B cell (primary cell): ENCODE results near the gene CAMK2G. TPM values are rescaled to one million over a fixed set of nuclear protein-coding genes. Genes with fewer than 3 reads are reported as not detected.

Source experiments
- ATAC-seq: fragments of 200-7000 bp; cut with Tn5 transposase; one replicate; pipeline ENCODE4 v1.10.0; 2021; ENCODE audit warnings: low read depth, mild to moderate bottlenecking, moderate number of reproducible peaks, moderate library complexity
- CTCF ChIA-PET: fragments of 350-600 bp; sonication (Branson Sonifier 250); formaldehyde crosslinking; loops from one replicate; lab custom pipeline; 2021; ENCODE audit warnings: antibody characterized with exemption, inconsistent platforms; lab: Charles Lee
- POLR2A ChIA-PET: fragments of 350-600 bp; sonication (Branson Sonifier 250); formaldehyde crosslinking; loops from one replicate; lab custom pipeline; 2021; ENCODE audit warnings: antibody characterized with exemption; lab: Charles Lee
- DNase-seq: peaks from one replicate; pipeline ENCODE4 v3.0.0; 2013
- H2AFZ ChIP-seq: 2 replicates; pipeline ENCODE4 v1.6.1; 2012; ENCODE audit warnings: mild to moderate bottlenecking, low read depth, low read length; ENCODE audit not compliant: insufficient read depth, poor library complexity, severe bottlenecking
- H3K27ac ChIP-seq, 2 donors: 1 replicate in 1 of 2; 2 replicates in 1 of 2; pipeline ENCODE4 v1.5.1; 2012 to 2013; ENCODE audit warnings: low read length in 2 of 2, mild to moderate bottlenecking in 2 of 2, moderate library complexity in 1 of 2
- H3K27me3 ChIP-seq, 4 experiments: fragments of 200-600 bp in 1 of 4; sonication (generic) in 1 of 4; replicated peaks in 1 of 4; 1 replicate in 2 of 4; 2 replicates in 2 of 4; pipeline versions ENCODE4 v1.6.1 to v1.7.0; 2013 to 2016; ENCODE audit warnings: low read length in 3 of 4, mild to moderate bottlenecking in 2 of 4, mixed read lengths in 1 of 4, moderate library complexity in 1 of 4; ENCODE audit not compliant: insufficient read depth in 4 of 4, control insufficient read depth in 3 of 4; ENCODE audit errors: control extremely low read depth in 1 of 4
- H3K36me3 ChIP-seq, 2 experiments: replicated peaks in 1 of 2; 1 replicate in 1 of 2; 2 replicates in 1 of 2; pipeline versions ENCODE4 v1.6.1 to v1.7.1; 2013; ENCODE audit warnings: low read length in 1 of 2; ENCODE audit not compliant: insufficient read depth in 2 of 2, control insufficient read depth in 1 of 2; ENCODE audit errors: control extremely low read depth in 1 of 2, extremely low read depth in 1 of 2
- H3K4me1 ChIP-seq, 2 donors: fragments of 200-600 bp in 1 of 2; sonication (generic) in 1 of 2; 1 replicate in 1 of 2; 2 replicates in 1 of 2; pipeline versions ENCODE4 v1.5.1 to v1.6.1; 2013 to 2017; ENCODE audit warnings: low read length in 2 of 2; ENCODE audit not compliant: control insufficient read depth in 2 of 2, insufficient read depth in 2 of 2
- H3K4me2 ChIP-seq: replicated peaks from 2 replicates; pipeline ENCODE3; 2012; ENCODE audit warnings: mild to moderate bottlenecking, low read depth, low read length; ENCODE audit not compliant: poor library complexity, severe bottlenecking
- H3K4me3 ChIP-seq, 5 experiments: fragments of 200-600 bp in 1 of 5; sonication (generic) in 1 of 5; 1 replicate in 3 of 5; 2 replicates in 2 of 5; pipeline versions ENCODE4 v1.5.1 to v1.7.0; 2011 to 2016; ENCODE audit warnings: low read length in 4 of 5, mild to moderate bottlenecking in 4 of 5, low read depth in 2 of 5, control low read depth in 1 of 5, moderate library complexity in 1 of 5; ENCODE audit not compliant: insufficient read depth in 1 of 5; ENCODE audit errors: control extremely low read depth in 1 of 5, extremely low read depth in 1 of 5
- H3K79me2 ChIP-seq: fragments of 200-600 bp; sonication (generic); one replicate; pipeline ENCODE4 v1.6.0; 2016; ENCODE audit warnings: low read length; ENCODE audit not compliant: control insufficient read depth, insufficient read depth
- H3K9ac ChIP-seq: fragments of 200-600 bp; sonication (generic); 2 replicates; pipeline ENCODE4 v1.6.1; 2017; ENCODE audit warnings: mild to moderate bottlenecking, low read length, moderate library complexity
- H3K9me3 ChIP-seq, 3 donors: one replicate each; pipeline versions ENCODE4 v1.6.1 to v1.7.1; 2013; ENCODE audit warnings: low read length in 2 of 3; ENCODE audit not compliant: control insufficient read depth in 2 of 3, insufficient read depth in 1 of 3; ENCODE audit errors: control extremely low read depth in 1 of 3
- H4K20me1 ChIP-seq: 2 replicates; pipeline ENCODE4 v1.6.0; 2012; ENCODE audit warnings: mild to moderate bottlenecking, low read length; ENCODE audit not compliant: insufficient read depth, control insufficient read depth, poor library complexity, severe bottlenecking
- H3K27ac Mint-ChIP-seq: one replicate; pipeline ENCODE4 v1.8.0; 2021; ENCODE audit warnings: mixed read lengths
- H3K27me3 Mint-ChIP-seq: one replicate; pipeline ENCODE4 v1.8.0; 2021; ENCODE audit warnings: mixed read lengths
- H3K4me1 Mint-ChIP-seq: one replicate; pipeline ENCODE4 v1.8.0; 2021; ENCODE audit warnings: mixed read lengths
- H3K4me3 Mint-ChIP-seq: one replicate; pipeline ENCODE4 v1.8.0; 2021; ENCODE audit warnings: mixed read lengths
- H3K9me3 Mint-ChIP-seq: one replicate; pipeline ENCODE4 v1.8.0; 2022; ENCODE audit warnings: mixed read lengths; ENCODE audit not compliant: insufficient read depth
- EZH2 ChIP-seq: IDR thresholded peaks from 2 replicates; pipeline ENCODE4 v1.6.1; 2012; ENCODE audit warnings: borderline replicate concordance, low read depth, mild to moderate bottlenecking, moderate library complexity, low read length; ENCODE audit not compliant: insufficient read depth, poor library complexity, severe bottlenecking
- WGBS: methylation state at CpG from one replicate; pipeline ENCODE4 v1.1.5; 2013; ENCODE audit warnings: missing lambda C conversion rate; ENCODE audit not compliant: insufficient coverage; 5-methylcytosine and 5-hydroxymethylcytosine counted together
- intact Hi-C: fragments of 100-400 bp; cut with micrococcal nuclease; formaldehyde crosslinking; loops from one replicate; pipeline ENCODE4 v1.10.0; 2022
- polyA plus RNA-seq: library from polyadenylated mRNA; depleted of rRNA; stranded (reverse); fragments of >200 nt; gene quantifications from 2 replicates; pipeline ENCODE4 v1.2.3, GENCODE V29; 2012
- total RNA-seq, 2 donors: library from RNA; stranded (reverse); fragments of 120-200 nt in 1 of 2; gene quantifications; 1 replicate in 1 of 2; 2 replicates in 1 of 2; pipeline versions ENCODE4 v1.2.3 to v1.2.4, GENCODE V29; 2013 to 2022
- TF ChIP-seq, protein P1 (sequence below): fragments of 200-600 bp; IDR thresholded peaks from one replicate; pipeline ENCODE4 v1.8.0; 2022; ENCODE audit warnings: antibody characterized with exemption, mild to moderate bottlenecking

CAMK2G gene
- total and polyA plus RNA-seq, 2 donors (not counting 1 experiment from before 2014, with no cell fraction given) = 42.7 to 48.7 TPM

- H3K27me3 ChIP-seq = peaks cover 0 to 4% (median 0%) of the 10 kb centered on the region in 4 experiments
- no peak for DNase-seq
- H3K4me1 ChIP-seq = peaks cover 0 to 8% of the 10 kb centered on the region in 2 donors
- no peaks in the 10 kb centered on the region for H3K36me3 ChIP-seq
- H3K4me3 ChIP-seq = no peak overlapping the region
- H3K4me2 ChIP-seq = no peak overlapping the region
- Mint-ChIP-seq H3K27ac (no peak overlapping the region), H3K4me1 (peaks cover 1% of the 10 kb centered on the region), H3K27me3 (no peaks in the 10 kb centered on the region), H3K9me3 (no peaks in the 10 kb centered on the region), H3K4me3 (no peak overlapping the region)
- H4K20me1 ChIP-seq = no peaks in the 10 kb centered on the region
- no peaks in the 10 kb centered on the region for H3K9me3 ChIP-seq
- ATAC-seq = no peak
- no peak overlapping the region for H3K9ac ChIP-seq
- H2AFZ ChIP-seq = no peak overlapping the region
- H3K27ac ChIP-seq = no peak overlapping the region
- WGBS = 67% methylated on average over 3 of the region's 6 CpGs
- no peaks in the 10 kb centered on the region for H3K79me2 ChIP-seq
- CTCF ChIA-PET = interaction anchor here (0.9 to 2.5 kb wide), 5 partner anchors 8 to 187 kb away, joined by 3 to 11 read pairs (median 10); no protein-coding TSS in a partner anchor
- POLR2A ChIA-PET = no interaction called here
- no peak for TF ChIP-seq EZH2
- TF ChIP-seq, protein P1, sequence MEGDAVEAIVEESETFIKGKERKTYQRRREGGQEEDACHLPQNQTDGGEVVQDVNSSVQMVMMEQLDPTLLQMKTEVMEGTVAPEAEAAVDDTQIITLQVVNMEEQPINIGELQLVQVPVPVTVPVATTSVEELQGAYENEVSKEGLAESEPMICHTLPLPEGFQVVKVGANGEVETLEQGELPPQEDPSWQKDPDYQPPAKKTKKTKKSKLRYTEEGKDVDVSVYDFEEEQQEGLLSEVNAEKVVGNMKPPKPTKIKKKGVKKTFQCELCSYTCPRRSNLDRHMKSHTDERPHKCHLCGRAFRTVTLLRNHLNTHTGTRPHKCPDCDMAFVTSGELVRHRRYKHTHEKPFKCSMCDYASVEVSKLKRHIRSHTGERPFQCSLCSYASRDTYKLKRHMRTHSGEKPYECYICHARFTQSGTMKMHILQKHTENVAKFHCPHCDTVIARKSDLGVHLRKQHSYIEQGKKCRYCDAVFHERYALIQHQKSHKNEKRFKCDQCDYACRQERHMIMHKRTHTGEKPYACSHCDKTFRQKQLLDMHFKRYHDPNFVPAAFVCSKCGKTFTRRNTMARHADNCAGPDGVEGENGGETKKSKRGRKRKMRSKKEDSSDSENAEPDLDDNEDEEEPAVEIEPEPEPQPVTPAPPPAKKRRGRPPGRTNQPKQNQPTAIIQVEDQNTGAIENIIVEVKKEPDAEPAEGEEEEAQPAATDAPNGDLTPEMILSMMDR = no peak
- intact Hi-C loops = no loop called here
Measured at GRCh38 chr10:73894245-73894971, 20.1 kb upstream of the CAMK2G start.

GRCh38 chr10:73893426-73893825 is 19.1 kb upstream of the CAMK2G start:
- H3K4me1 Mint-ChIP-seq = peaks cover 5% of the 10 kb centered on the region
- Histone ChIP-seq H3K36me3 (no peaks in the 10 kb centered on the region), H3K9me3 (no peaks in the 10 kb centered on the region), H3K27ac (no peak overlapping the region), H3K4me2 (no peak overlapping the region), H3K27me3 (peaks cover 0 to 4% (median 0%) of the 10 kb centered on the region in 4 experiments), H3K79me2 (no peaks in the 10 kb centered on the region), H3K9ac (no peak overlapping the region), H3K4me3 (no peak overlapping the region), H2AFZ (no peak overlapping the region), H3K4me1 (peaks cover 4 to 16% of the 10 kb centered on the region in 2 donors), H4K20me1 (no peaks in the 10 kb centered on the region)
- ChIA-PET POLR2A (no interaction called here), CTCF (interaction anchor here (1.5 to 2.5 kb wide), 3 partner anchors 14 to 188 kb away, joined by 6 to 11 read pairs (median 10); no protein-coding TSS in a partner anchor)
- no peak for TF ChIP-seq EZH2
- TF ChIP-seq, protein P1 = no peak
- intact Hi-C loops = no loop called here
- ATAC-seq = no peak
- H3K27ac Mint-ChIP-seq = no peak overlapping the region
- DNase-seq = no peak
- WGBS = 94% methylated on average over 6 of the region's 8 CpGs
- no peaks in the 10 kb centered on the region for H3K9me3 Mint-ChIP-seq
- no peaks in the 10 kb centered on the region for H3K27me3 Mint-ChIP-seq
- H3K4me3 Mint-ChIP-seq = no peak overlapping the region
